Fibroblast of lung (primary cell): Measurements from ENCODE around the gene TRANK1. TPM values are rescaled to one million over a fixed set of nuclear protein-coding genes. Genes with fewer than 3 reads are reported as not detected.
A peak's percentile ranks its signal among the peaks of the same experiment; 100 is the strongest.

Experiments
- DNase-seq, 2 donors: peaks; one replicate each; pipeline versions ENCODE4 v3.0.0 to v3.0.0-alpha.2; 2010; ENCODE audit warnings: low read depth in 2 of 2
- H2AFZ ChIP-seq: 2 replicates; pipeline ENCODE4 v1.5.1; 2012; ENCODE audit warnings: low read length, control low read depth, inconsistent platforms
- H3K27ac ChIP-seq: 2 replicates; pipeline ENCODE4 v1.5.1; 2011; ENCODE audit warnings: low read length, control low read depth; ENCODE audit not compliant: insufficient read depth
- H3K27me3 ChIP-seq: 2 replicates; pipeline ENCODE4 v1.5.1; 2011; ENCODE audit warnings: mild to moderate bottlenecking, low read length; ENCODE audit not compliant: control insufficient read depth, insufficient read depth
- H3K36me3 ChIP-seq: 2 replicates; pipeline ENCODE4 v1.5.1; 2011; ENCODE audit warnings: low read length; ENCODE audit not compliant: control insufficient read depth, insufficient read depth
- H3K4me1 ChIP-seq: 2 replicates; pipeline ENCODE4 v1.5.1; 2011; ENCODE audit warnings: low read length; ENCODE audit not compliant: control insufficient read depth, insufficient read depth; ENCODE audit errors: extremely low read depth
- H3K4me2 ChIP-seq: 2 replicates; pipeline ENCODE4 v1.5.1; 2011; ENCODE audit warnings: low read length, control low read depth; ENCODE audit not compliant: insufficient read depth; ENCODE audit errors: extremely low read depth
- H3K4me3 ChIP-seq, 4 experiments: fragments of 200-600 bp in 1 of 4; sonication (generic) in 1 of 4; replicated peaks in 1 of 4; 2 replicates each; pipeline ENCODE4 v1.5.1; 2011 to 2016; ENCODE audit warnings: low read length in 4 of 4, low read depth in 3 of 4, mild to moderate bottlenecking in 3 of 4, control low read depth in 2 of 4, inconsistent platforms in 1 of 4, mixed read lengths in 1 of 4; ENCODE audit not compliant: insufficient read depth in 1 of 4; ENCODE audit errors: control extremely low read depth in 1 of 4
- H3K79me2 ChIP-seq: 2 replicates; pipeline ENCODE4 v1.5.1; 2012; ENCODE audit warnings: mild to moderate bottlenecking, low read length, inconsistent platforms; ENCODE audit not compliant: control insufficient read depth, insufficient read depth
- H3K9ac ChIP-seq: 2 replicates; pipeline ENCODE4 v1.5.1; 2011; ENCODE audit warnings: mild to moderate bottlenecking, low read length, control low read depth; ENCODE audit not compliant: insufficient read depth
- H3K9me3 ChIP-seq: 2 replicates; pipeline ENCODE4 v1.5.1; 2012; ENCODE audit warnings: low read depth, low read length; ENCODE audit not compliant: control insufficient read depth, insufficient read depth
- H4K20me1 ChIP-seq: 2 replicates; pipeline ENCODE4 v1.5.1; 2011; ENCODE audit warnings: low read length; ENCODE audit not compliant: control insufficient read depth, insufficient read depth; ENCODE audit errors: extremely low read depth
- EZH2 ChIP-seq: IDR thresholded peaks from 2 replicates; pipeline ENCODE4 v1.5.1; 2012; ENCODE audit warnings: low read length, control low read depth, mild to moderate bottlenecking; ENCODE audit errors: missing control alignments
- polyA minus RNA-seq: library from RNA; depleted of rRNA, polyadenylated mRNA; stranded (reverse); fragments of >200 nt; gene quantifications from 2 replicates; pipeline ENCODE4 v1.2.3, GENCODE V29; 2011; ENCODE audit warnings: low replicate concordance
- polyA plus RNA-seq, 2 donors: library from polyadenylated mRNA; depleted of rRNA in 1 of 2; stranded (reverse) in 1 of 2; unstranded in 1 of 2; fragments of >200 nt; gene quantifications; 2 replicates each; pipeline ENCODE4 v1.2.1, GENCODE V29; 2011 to 2012; ENCODE audit warnings: missing spikeins in 1 of 2
- total RNA-seq: library from RNA; depleted of rRNA; stranded (reverse); fragments of >200 nt; gene quantifications from 2 replicates; pipeline ENCODE4 v1.2.1, GENCODE V29; 2014
- TF ChIP-seq, protein P1 (sequence below), 2 donors: IDR thresholded peaks in 1 of 2; conservative IDR thresholded peaks in 1 of 2; 1 replicate in 1 of 2; 2 replicates in 1 of 2; pipeline ENCODE4 v1.5.1; 2011 to 2012; ENCODE audit warnings: low read length in 2 of 2, control low read depth in 1 of 2, inconsistent platforms in 1 of 2, low read depth in 1 of 2, mild to moderate bottlenecking in 1 of 2

The TRANK1 gene
- total RNA-seq, result 20.3 and 28.6 TPM in 2 replicates
- polyA plus RNA-seq, result 6.7 and 9.1 TPM in 2 replicates
- 3.9 and 9.7 TPM in 2 replicates for polyA plus RNA-seq (2012)
- 23.7 and 41.1 TPM in 2 replicates for polyA minus RNA-seq

- H3K4me3 ChIP-seq, result peak within 1 kb of the TSS; percentile 33 to 72 (median 68)
- no peaks in the 10 kb centered on the region for H4K20me1 ChIP-seq
- no peaks in the 10 kb centered on the region for H3K27me3 ChIP-seq
- H3K9me3 ChIP-seq, result no peaks in the 10 kb centered on the region
- peak within 1 kb of the TSS; percentile 74 for H3K9ac ChIP-seq
- H3K4me1 ChIP-seq, result peaks cover 5% of the 10 kb centered on the region
- peak within 1 kb of the TSS; percentile 64 for H3K4me2 ChIP-seq
- H3K36me3 ChIP-seq, result no peaks in the 10 kb centered on the region
- H2AFZ ChIP-seq, result peak within 1 kb of the TSS; percentile 85
- TF ChIP-seq, protein P1, sequence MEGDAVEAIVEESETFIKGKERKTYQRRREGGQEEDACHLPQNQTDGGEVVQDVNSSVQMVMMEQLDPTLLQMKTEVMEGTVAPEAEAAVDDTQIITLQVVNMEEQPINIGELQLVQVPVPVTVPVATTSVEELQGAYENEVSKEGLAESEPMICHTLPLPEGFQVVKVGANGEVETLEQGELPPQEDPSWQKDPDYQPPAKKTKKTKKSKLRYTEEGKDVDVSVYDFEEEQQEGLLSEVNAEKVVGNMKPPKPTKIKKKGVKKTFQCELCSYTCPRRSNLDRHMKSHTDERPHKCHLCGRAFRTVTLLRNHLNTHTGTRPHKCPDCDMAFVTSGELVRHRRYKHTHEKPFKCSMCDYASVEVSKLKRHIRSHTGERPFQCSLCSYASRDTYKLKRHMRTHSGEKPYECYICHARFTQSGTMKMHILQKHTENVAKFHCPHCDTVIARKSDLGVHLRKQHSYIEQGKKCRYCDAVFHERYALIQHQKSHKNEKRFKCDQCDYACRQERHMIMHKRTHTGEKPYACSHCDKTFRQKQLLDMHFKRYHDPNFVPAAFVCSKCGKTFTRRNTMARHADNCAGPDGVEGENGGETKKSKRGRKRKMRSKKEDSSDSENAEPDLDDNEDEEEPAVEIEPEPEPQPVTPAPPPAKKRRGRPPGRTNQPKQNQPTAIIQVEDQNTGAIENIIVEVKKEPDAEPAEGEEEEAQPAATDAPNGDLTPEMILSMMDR (conservative IDR thresholded peaks at IDR 0.05 in 1 of 2, IDR thresholded peaks at IDR 0.05 in 1 of 2; ENCODE audit: low read depth in 1 of 2, low read length in 2 of 2), result no peak
- no peak for TF ChIP-seq EZH2
- H3K27ac ChIP-seq, result peak within 1 kb of the TSS; percentile 8
- peak; percentile 54 to 59 for DNase-seq
- H3K79me2 ChIP-seq, result no peaks in the 10 kb centered on the region
These were observed at the start of gene TRANK1 for GRCh38 chr3:36944641-36945270. TSS of gene TRANK1 (minus strand) at chr3:36945054. CDS start at chr3:36944809, 245 bp downstream.

GRCh38 chr3:36993326-36994283 lies 48.8 kb upstream of the TRANK1 start, which contains the start of gene MLH1:
TSS of gene MLH1 (plus strand) at chr3:36993518. CDS start at chr3:36993548, 30 bp downstream.
- DNase-seq, result peak; percentile 100
- Histone ChIP-seq H3K36me3 (peaks cover 2% of the 10 kb centered on the region), H3K79me2 (peaks cover 40% of the 10 kb centered on the region), H3K9me3 (no peaks in the 10 kb centered on the region), H3K4me2 (peak within 1 kb of the TSS; percentile 89), H3K27me3 (no peaks in the 10 kb centered on the region), H3K4me3 (peak within 1 kb of the TSS; percentile 57 to 95 (median 82)), H3K4me1 (peaks cover 5% of the 10 kb centered on the region), H2AFZ (peak within 1 kb of the TSS; percentile 75), H3K9ac (peak within 1 kb of the TSS; percentile 95), H3K27ac (peak within 1 kb of the TSS; percentile 97), H4K20me1 (peaks cover 3% of the 10 kb centered on the region)
- TF ChIP-seq, protein P1 (conservative IDR thresholded peaks at IDR 0.05 in 1 of 2, IDR thresholded peaks at IDR 0.05 in 1 of 2; ENCODE audit: low read depth in 1 of 2, low read length in 2 of 2), result no peak
- TF ChIP-seq EZH2, result no peak
